KMS-11 (cell line): ENCODE measurements around the gene JMJD1C.

ENCODE experiments used
- H2AFZ ChIP-seq: fragments of 200-600 bp; sonication (generic); 2 replicates; pipeline ENCODE4 v1.6.1; 2016; ENCODE audit warnings: antibody characterized with exemption, mixed run types, low read depth
- H3K27ac ChIP-seq: fragments of 200-600 bp; sonication (generic); 2 replicates; pipeline ENCODE4 v1.6.1; 2016; ENCODE audit warnings: mild to moderate bottlenecking, mixed run types
- H3K27me3 ChIP-seq: fragments of 200-600 bp; sonication (generic); 2 replicates; pipeline ENCODE4 v1.6.1; 2017; ENCODE audit warnings: mild to moderate bottlenecking, low read depth, mixed run types, moderate library complexity; ENCODE audit not compliant: insufficient read depth
- H3K36me3 ChIP-seq: fragments of 200-600 bp; sonication (generic); 2 replicates; pipeline ENCODE4 v1.6.1; 2017; ENCODE audit warnings: mild to moderate bottlenecking, mixed run types; ENCODE audit not compliant: insufficient read depth
- H3K4me1 ChIP-seq: fragments of 200-600 bp; sonication (generic); 2 replicates; pipeline ENCODE4 v1.6.1; 2016; ENCODE audit warnings: mild to moderate bottlenecking, low read depth, mixed run types; ENCODE audit not compliant: poor library complexity, severe bottlenecking
- H3K4me2 ChIP-seq: fragments of 200-600 bp; sonication (generic); 2 replicates; pipeline ENCODE4 v1.7.0; 2016; ENCODE audit warnings: mild to moderate bottlenecking, mixed run types
- H3K4me3 ChIP-seq: fragments of 200-600 bp; sonication (generic); IDR thresholded peaks from 2 replicates; pipeline ENCODE4 v1.6.1; 2017; ENCODE audit warnings: low read depth, low read length, mixed read lengths; ENCODE audit not compliant: insufficient read depth
- H3K79me2 ChIP-seq: fragments of 200-600 bp; sonication (generic); 2 replicates; pipeline ENCODE4 v1.6.1; 2016; ENCODE audit warnings: low read depth, mixed run types; ENCODE audit not compliant: insufficient read depth
- H3K9ac ChIP-seq: fragments of 200-600 bp; sonication (generic); 2 replicates; pipeline ENCODE4 v1.6.1; 2016; ENCODE audit warnings: mild to moderate bottlenecking, mixed run types
- H4K20me1 ChIP-seq: fragments of 200-600 bp; sonication (generic); 2 replicates; pipeline ENCODE4 v1.6.1; 2016; ENCODE audit warnings: mild to moderate bottlenecking, mixed run types; ENCODE audit not compliant: insufficient read depth
- TF ChIP-seq, protein P1 (sequence below): fragments of 200-600 bp; sonication (generic); conservative IDR thresholded peaks from 2 replicates; pipeline ENCODE4 v1.6.1; 2017; ENCODE audit warnings: low read depth, mild to moderate bottlenecking, antibody characterized with exemption, low read length, moderate library complexity, mixed read lengths

The JMJD1C gene

GRCh38 chr10:63483983-63484382 lies 18.2 kb upstream of the JMJD1C start:
- Histone ChIP-seq H3K79me2 (peaks cover 4% of the 10 kb centered on the region; the same call in 1 of the 2 replicates), H3K4me2 (no peak overlapping the region), H3K27ac (no peak overlapping the region), H3K9ac (no peak overlapping the region), H2AFZ (no peak overlapping the region), H3K4me3 (no peak overlapping the region), H3K36me3 (no peaks in the 10 kb centered on the region), H3K4me1 (no peaks in the 10 kb centered on the region), H4K20me1 (no peaks in the 10 kb centered on the region), H3K27me3 (no peaks in the 10 kb centered on the region)
- TF ChIP-seq, protein P1, sequence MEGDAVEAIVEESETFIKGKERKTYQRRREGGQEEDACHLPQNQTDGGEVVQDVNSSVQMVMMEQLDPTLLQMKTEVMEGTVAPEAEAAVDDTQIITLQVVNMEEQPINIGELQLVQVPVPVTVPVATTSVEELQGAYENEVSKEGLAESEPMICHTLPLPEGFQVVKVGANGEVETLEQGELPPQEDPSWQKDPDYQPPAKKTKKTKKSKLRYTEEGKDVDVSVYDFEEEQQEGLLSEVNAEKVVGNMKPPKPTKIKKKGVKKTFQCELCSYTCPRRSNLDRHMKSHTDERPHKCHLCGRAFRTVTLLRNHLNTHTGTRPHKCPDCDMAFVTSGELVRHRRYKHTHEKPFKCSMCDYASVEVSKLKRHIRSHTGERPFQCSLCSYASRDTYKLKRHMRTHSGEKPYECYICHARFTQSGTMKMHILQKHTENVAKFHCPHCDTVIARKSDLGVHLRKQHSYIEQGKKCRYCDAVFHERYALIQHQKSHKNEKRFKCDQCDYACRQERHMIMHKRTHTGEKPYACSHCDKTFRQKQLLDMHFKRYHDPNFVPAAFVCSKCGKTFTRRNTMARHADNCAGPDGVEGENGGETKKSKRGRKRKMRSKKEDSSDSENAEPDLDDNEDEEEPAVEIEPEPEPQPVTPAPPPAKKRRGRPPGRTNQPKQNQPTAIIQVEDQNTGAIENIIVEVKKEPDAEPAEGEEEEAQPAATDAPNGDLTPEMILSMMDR = no peak

GRCh38 chr10:63481815-63482421 lies 16.1 kb upstream of the JMJD1C start:
- no peak overlapping the region for H2AFZ ChIP-seq
- no peak overlapping the region for H3K9ac ChIP-seq
- H3K79me2 ChIP-seq = peaks cover 12% of the 10 kb centered on the region; the same call in 1 of the 2 replicates
- H4K20me1 ChIP-seq = no peaks in the 10 kb centered on the region
- H3K36me3 ChIP-seq = no peaks in the 10 kb centered on the region
- no peak overlapping the region for H3K27ac ChIP-seq
- H3K4me3 ChIP-seq = no peak overlapping the region
- TF ChIP-seq, protein P1 = no peak
- no peaks in the 10 kb centered on the region for H3K27me3 ChIP-seq
- H3K4me1 ChIP-seq = no peaks in the 10 kb centered on the region
- no peak overlapping the region for H3K4me2 ChIP-seq

GRCh38 chr10:63480237-63480636 lies 14.5 kb upstream of the JMJD1C start:
- no peaks in the 10 kb centered on the region for H3K36me3 ChIP-seq
- H3K4me2 ChIP-seq = no peak overlapping the region
- H2AFZ ChIP-seq = no peak overlapping the region
- H3K4me3 ChIP-seq = no peak overlapping the region
- no peaks in the 10 kb centered on the region for H3K27me3 ChIP-seq
- no peak overlapping the region for H3K9ac ChIP-seq
- H3K4me1 ChIP-seq = no peaks in the 10 kb centered on the region
- TF ChIP-seq, protein P1 = no peak
- no peak overlapping the region for H3K27ac ChIP-seq
- H3K79me2 ChIP-seq = peaks cover 18% of the 10 kb centered on the region; the same call in 1 of the 2 replicates
- no peaks in the 10 kb centered on the region for H4K20me1 ChIP-seq

GRCh38 chr10:63478564-63478963 lies 12.8 kb upstream of the JMJD1C start:
- no peak overlapping the region for H3K4me2 ChIP-seq
- H3K79me2 ChIP-seq = peaks cover 19% of the 10 kb centered on the region; the same call in 1 of the 2 replicates
- H3K27me3 ChIP-seq = no peaks in the 10 kb centered on the region
- H3K4me3 ChIP-seq = no peak overlapping the region
- no peak overlapping the region for H3K9ac ChIP-seq
- H3K36me3 ChIP-seq = no peaks in the 10 kb centered on the region
- H4K20me1 ChIP-seq = no peaks in the 10 kb centered on the region
- no peak overlapping the region for H2AFZ ChIP-seq
- H3K4me1 ChIP-seq = no peaks in the 10 kb centered on the region
- H3K27ac ChIP-seq = no peak overlapping the region
- TF ChIP-seq, protein P1 = no peak
